Globus pallidus (tissue), 1 donor: ENCODE measurements around the gene ARID2.

Source experiments
- DNase-seq: peaks from one replicate; pipeline ENCODE4 v3.0.0-alpha.2; 2015; ENCODE audit warnings: low spot score

Gene ARID2

GRCh38 chr12:45721954-45722353 lies 7.6 kb upstream of the ARID2 start:
- no peak for DNase-seq

GRCh38 chr12:45725631-45726602 lies 3.6 kb upstream of the ARID2 start:
- DNase-seq: peak; percentile 78

- DNase-seq: no peak
Observed at GRCh38 chr12:45726603-45727300, 2.8 kb upstream of the ARID2 start.

GRCh38 chr12:45727301-45727979 lies 2.1 kb upstream of the ARID2 start:
- peak; percentile 97 for DNase-seq

GRCh38 chr12:45727980-45728629 lies 1.4 kb upstream of the ARID2 start:
- DNase-seq: no peak

GRCh38 chr12:45728630-45729232 lies 775 bp upstream of the ARID2 start:
- DNase-seq: peak; percentile 96

GRCh38 chr12:45730084-45730347 lies 510 bp downstream of the ARID2 start:
- DNase-seq: no peak

GRCh38 chr12:45730348-45731189 lies 1.1 kb downstream of the ARID2 start:
- peak; percentile 66 for DNase-seq

- no peak for DNase-seq
Observed at GRCh38 chr12:45731190-45731775, 1.8 kb downstream of the ARID2 start.

- no peak for DNase-seq
Observed at GRCh38 chr12:45732250-45732649, 2.7 kb downstream of the ARID2 start.

- no peak for DNase-seq
Observed at GRCh38 chr12:45732936-45733335, 3.4 kb downstream of the ARID2 start.

- no peak for DNase-seq
Observed at GRCh38 chr12:45737638-45738037, 8.1 kb downstream of the ARID2 start.

- no peak for DNase-seq
Observed at GRCh38 chr12:45742590-45742989, 13.1 kb downstream of the ARID2 start.

- DNase-seq: no peak
Observed at GRCh38 chr12:45743247-45743646, 13.7 kb downstream of the ARID2 start.

- DNase-seq: no peak
Observed at GRCh38 chr12:45745861-45746277, 16.4 kb downstream of the ARID2 start.

- DNase-seq: no peak
Observed at GRCh38 chr12:45756666-45757065, 27.2 kb downstream of the ARID2 start.

GRCh38 chr12:45757172-45757571 lies 27.7 kb downstream of the ARID2 start:
- no peak for DNase-seq

GRCh38 chr12:45760333-45760732 lies 30.8 kb downstream of the ARID2 start:
- no peak for DNase-seq

GRCh38 chr12:45762185-45763110 lies 32.9 kb downstream of the ARID2 start:
- DNase-seq: peak; percentile 53
